Thoracic aorta (tissue), 2 donors: Measurements from ENCODE around the gene OPN1SW. TPM values are rescaled to one million over a fixed set of nuclear protein-coding genes. Genes with fewer than 3 reads are reported as not detected.

ENCODE experiments used
- ATAC-seq: fragments of 150-250 bp; one replicate; pipeline ENCODE4 v1.8.0; 2017; ENCODE audit warnings: low read depth; ENCODE audit not compliant: insufficient number of reproducible peaks, low FRiP score
- DNase-seq: peaks from one replicate; pipeline ENCODE4 v3.0.0-alpha.2; 2020; ENCODE audit warnings: low spot score
- H3K27ac ChIP-seq, 2 donors: fragments of 200-600 bp; sonication (generic); 1 replicate in 1 of 2; 2 replicates in 1 of 2; pipeline ENCODE4 v1.5.1; 2016; ENCODE audit warnings: mild to moderate bottlenecking in 2 of 2, moderate library complexity in 2 of 2
- H3K27me3 ChIP-seq: fragments of 200-600 bp; sonication (generic); replicated peaks from 2 replicates; pipeline ENCODE4 v1.6.0; 2016; ENCODE audit warnings: mild to moderate bottlenecking; ENCODE audit not compliant: insufficient read depth
- H3K36me3 ChIP-seq: fragments of 200-600 bp; sonication (generic); one replicate; pipeline ENCODE4 v1.5.1; 2016
- H3K4me1 ChIP-seq, 2 donors: fragments of 200-600 bp; sonication (generic); 1 replicate in 1 of 2; 2 replicates in 1 of 2; pipeline versions ENCODE4 v1.5.1 to v1.6.0; 2016; ENCODE audit warnings: low read depth in 2 of 2, mild to moderate bottlenecking in 1 of 2; ENCODE audit not compliant: control insufficient read depth in 1 of 2
- H3K4me3 ChIP-seq: fragments of 200-600 bp; sonication (generic); 2 replicates; pipeline ENCODE4 v1.5.1; 2016; ENCODE audit warnings: mild to moderate bottlenecking
- H3K9me3 ChIP-seq: fragments of 200-600 bp; sonication (generic); 2 replicates; pipeline ENCODE4 v1.5.1; 2016
- CTCF ChIP-seq: fragments of 200-600 bp; sonication (generic); IDR thresholded peaks from one replicate; pipeline ENCODE4 v1.5.1; 2019; ENCODE audit warnings: antibody characterized with exemption
- total RNA-seq, 2 donors: library from RNA; depleted of rRNA; stranded (reverse); fragments of >200 nt; gene quantifications; one replicate each; pipeline versions ENCODE4 v1.1.0 to v1.2.3, GENCODE V29; 2016

OPN1SW gene
- total RNA-seq, 2 donors from 2014 or later: not detected

DNA sequence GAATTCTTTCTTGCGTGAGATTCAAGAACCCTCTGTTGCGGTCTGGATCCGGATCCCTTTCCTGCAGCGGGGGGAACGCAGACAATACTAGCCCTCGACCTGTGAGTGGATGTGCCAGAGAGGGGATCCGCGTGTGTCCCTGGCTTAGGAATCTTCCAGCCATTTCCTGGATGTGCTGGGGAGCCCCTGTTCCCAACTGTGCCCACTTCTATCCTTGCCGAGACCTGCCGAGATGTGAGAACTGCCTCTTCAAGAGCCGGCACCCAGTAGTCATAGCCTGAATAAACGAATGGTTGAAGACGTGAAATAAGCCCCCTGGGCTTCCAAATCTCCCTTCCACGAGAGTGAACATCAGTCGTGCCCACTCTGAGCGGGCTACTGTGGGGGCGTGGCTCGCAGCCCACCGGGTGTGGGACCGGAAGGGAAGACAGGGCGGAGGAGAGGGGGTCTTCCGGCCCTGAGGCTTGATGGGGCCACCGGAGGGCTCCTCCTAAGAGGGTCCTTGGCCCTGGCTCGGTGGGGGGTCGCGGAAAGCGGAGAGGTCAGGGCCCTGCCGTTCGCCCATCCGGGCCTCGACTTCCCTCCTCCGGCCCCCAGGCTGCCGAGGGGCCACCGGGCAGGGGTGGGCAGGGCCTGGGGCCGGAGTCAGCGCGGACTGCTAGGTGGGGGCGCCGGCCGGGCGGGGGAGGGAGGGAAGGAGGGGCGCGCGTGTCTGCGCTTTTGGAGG, 14.9 kb upstream of the OPN1SW start:
- Histone ChIP-seq H3K27ac (peak overlapping the region; percentile 30 to 62), H3K9me3 (no peaks in the 10 kb centered on the region), H3K27me3 (no peaks in the 10 kb centered on the region), H3K36me3 (peaks cover 3% of the 10 kb centered on the region), H3K4me3 (peak overlapping the region; percentile 87), H3K4me1 (peaks cover 6 to 22% of the 10 kb centered on the region in 2 donors)
- DNase-seq: no peak
- no peak for TF ChIP-seq CTCF
- no peak for ATAC-seq

DNA sequence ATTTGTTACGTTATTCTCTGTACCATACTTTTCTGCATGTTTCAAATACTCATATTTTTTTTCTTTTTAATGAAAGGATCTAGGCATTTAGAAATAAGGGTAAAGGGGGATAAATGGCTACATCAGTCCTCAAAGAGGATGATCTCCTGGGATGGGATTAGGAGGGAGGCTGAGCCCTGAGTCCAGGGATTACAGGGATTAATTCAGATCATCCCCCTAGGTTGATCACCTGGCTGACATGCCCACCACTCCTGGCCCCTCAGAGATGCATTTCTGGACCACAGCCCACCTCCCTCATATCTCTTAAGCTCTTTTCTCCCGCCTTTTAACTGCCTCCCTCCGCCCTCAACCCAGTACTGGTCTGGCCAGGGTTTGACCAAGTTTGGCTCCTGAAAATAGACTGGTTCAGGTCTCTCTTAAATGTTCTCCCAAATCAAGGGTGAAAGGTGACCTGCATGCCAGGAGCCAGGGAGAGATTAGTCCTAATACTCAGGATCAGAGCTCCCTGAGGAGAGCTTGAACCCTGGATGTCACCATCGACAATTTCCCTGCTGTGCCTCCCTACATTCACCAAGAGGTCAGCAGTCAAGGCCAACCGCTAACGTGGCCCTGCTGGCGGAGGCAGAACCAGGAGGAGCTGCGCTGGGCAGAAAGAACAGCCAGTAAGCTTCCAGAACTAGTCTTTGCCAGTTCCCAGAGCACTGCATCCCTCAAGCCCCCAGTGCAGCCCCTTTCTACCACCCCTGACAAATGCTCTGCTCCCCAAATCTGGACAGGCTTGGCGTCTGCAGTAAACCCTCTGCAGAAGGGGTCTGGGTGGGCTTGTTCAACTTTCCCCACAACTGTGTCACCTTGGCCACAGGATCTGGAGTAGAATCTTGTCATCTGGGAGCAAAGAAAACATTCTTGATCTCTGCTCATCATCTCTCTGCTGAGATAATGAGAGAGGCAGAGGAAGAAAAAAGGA, 13.1 kb upstream of the OPN1SW start:
- DNase-seq (no peak), ATAC-seq (no peak)
- Histone ChIP-seq H3K36me3 (no peaks in the 10 kb centered on the region), H3K4me3 (no peak overlapping the region), H3K4me1 (peaks cover 6 to 24% of the 10 kb centered on the region in 2 donors), H3K9me3 (no peaks in the 10 kb centered on the region), H3K27ac (no peak overlapping the region), H3K27me3 (no peaks in the 10 kb centered on the region)
- TF ChIP-seq CTCF: no peak

DNA sequence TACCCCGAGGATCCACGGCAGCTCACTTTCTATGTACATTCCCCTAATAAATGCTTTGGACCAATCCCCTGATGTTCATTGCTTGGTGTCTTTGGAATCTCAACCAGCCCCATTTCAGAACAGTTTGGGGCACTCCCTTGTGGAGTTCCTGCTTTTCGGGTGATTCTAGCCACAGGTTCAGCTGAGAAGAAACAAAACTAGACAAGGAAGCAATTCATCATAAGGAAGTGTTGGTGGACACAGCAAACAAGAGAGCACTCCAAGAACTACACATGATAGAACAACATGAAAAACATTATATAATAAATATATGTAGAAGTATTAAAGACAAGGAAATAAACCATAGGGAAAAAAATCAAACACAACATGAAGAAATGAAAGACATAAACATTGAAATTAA, 10.1 kb upstream of the OPN1SW start:
- peaks cover 17 to 33% of the 10 kb centered on the region in 2 donors for H3K4me1 ChIP-seq
- ATAC-seq (no peak), DNase-seq (no peak)
- no peaks in the 10 kb centered on the region for H3K9me3 ChIP-seq
- H3K4me3 ChIP-seq: no peak overlapping the region
- TF ChIP-seq CTCF: no peak
- no peak overlapping the region for H3K27ac ChIP-seq
- no peaks in the 10 kb centered on the region for H3K36me3 ChIP-seq
- no peaks in the 10 kb centered on the region for H3K27me3 ChIP-seq

DNA sequence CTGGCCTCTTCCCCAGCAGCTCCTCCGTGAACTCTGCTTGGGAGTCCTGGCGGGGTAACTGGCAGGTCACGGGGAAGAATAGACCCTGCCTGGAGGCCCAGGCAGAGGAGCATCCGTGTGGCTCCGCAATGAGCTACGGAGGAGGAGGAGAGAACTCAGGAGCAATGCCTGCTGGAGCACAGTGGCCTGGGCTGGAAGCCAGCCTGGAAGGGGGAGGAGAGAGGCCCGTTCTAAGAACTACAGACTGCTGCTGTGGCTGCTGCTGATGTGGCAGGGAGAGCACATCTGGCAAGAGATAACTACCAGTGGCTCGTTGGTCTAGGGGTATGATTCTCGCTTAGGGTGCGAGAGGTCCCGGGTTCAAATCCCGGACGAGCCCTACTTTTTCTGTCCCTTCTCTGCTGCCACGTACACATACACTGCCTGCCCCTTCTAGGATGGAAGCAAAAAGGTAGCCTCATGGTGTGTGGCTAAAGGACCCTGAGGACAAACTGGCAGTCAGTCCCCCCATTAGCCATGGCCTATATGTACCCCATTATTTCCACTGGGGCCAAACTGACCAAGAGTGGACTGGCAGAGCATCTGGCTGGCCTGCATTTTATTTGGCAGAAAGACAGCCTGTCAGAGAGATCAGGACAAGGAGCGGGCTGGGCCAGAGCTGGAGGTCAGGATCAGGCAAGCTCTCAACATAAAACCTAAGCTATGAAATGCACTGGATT, 7.7 kb upstream of the OPN1SW start:
- no peak overlapping the region for H3K4me3 ChIP-seq
- DNase-seq (peak; percentile 30), ATAC-seq (peak; percentile 30)
- H3K4me1 ChIP-seq: peaks cover 17 to 28% of the 10 kb centered on the region in 2 donors
- TF ChIP-seq CTCF: no peak
- no peaks in the 10 kb centered on the region for H3K27me3 ChIP-seq
- no peaks in the 10 kb centered on the region for H3K36me3 ChIP-seq
- peak overlapping the region; percentile 56 to 70 for H3K27ac ChIP-seq
- no peaks in the 10 kb centered on the region for H3K9me3 ChIP-seq
